IMR-90 (cell line): Measurements from ENCODE around the gene C3orf52. TPM values are rescaled to one million over a fixed set of nuclear protein-coding genes. Genes with fewer than 3 reads are reported as not detected.

Experiments used
- ATAC-seq: fragments of 200-7000 bp; cut with Tn5 transposase; 2 replicates; pipeline ENCODE4 v1.9.1; 2020; ENCODE audit warnings: low read depth, mild to moderate bottlenecking, moderate library complexity
- BruUV-seq: library from RNA; stranded (reverse); fragments of 400-500 nt; replicated peaks from 2 replicates; lab custom pipeline; 2021; lab: Mats Ljungman, UMichigan
- CTCF ChIA-PET: fragments of 300-600 bp; formaldehyde crosslinking; extraction: SDS; loops from one replicate; lab custom pipeline; 2021; ENCODE audit warnings: antibody characterized with exemption; lab: Yijun Ruan, JAX
- POLR2A ChIA-PET: fragments of 300-600 bp; sonication (Branson Sonifier 250); formaldehyde crosslinking; loops from one replicate; lab custom pipeline; 2022; ENCODE audit warnings: antibody characterized with exemption; ENCODE audit not compliant: unreplicated experiment; lab: Charles Lee
- DNase-seq: peaks from one replicate; pipeline ENCODE4 v3.0.0; 2013
- H2AFZ ChIP-seq: replicated peaks from 2 replicates; pipeline ENCODE3; 2013; ENCODE audit warnings: low read length, mild to moderate bottlenecking; ENCODE audit not compliant: poor library complexity
- H2AK5ac ChIP-seq: 2 replicates; pipeline ENCODE4 v1.6.1; 2013; ENCODE audit warnings: low read depth, low read length, inconsistent platforms
- H2AK9ac ChIP-seq: replicated peaks from 2 replicates; pipeline ENCODE3; 2013; ENCODE audit warnings: mild to moderate bottlenecking, low read depth, low read length, moderate library complexity; ENCODE audit not compliant: poor library complexity
- H2BK120ac ChIP-seq: 2 replicates; pipeline ENCODE4 v1.6.1; 2013; ENCODE audit warnings: low read depth, low read length, inconsistent platforms
- H2BK15ac ChIP-seq: 3 replicates; pipeline ENCODE4 v1.6.1; 2013; ENCODE audit warnings: low read depth, low read length, inconsistent platforms
- H2BK20ac ChIP-seq: 2 replicates; pipeline ENCODE4 v1.6.1; 2013; ENCODE audit warnings: low read depth, mild to moderate bottlenecking, inconsistent platforms, low read length, moderate library complexity
- H2BK5ac ChIP-seq: 2 replicates; pipeline ENCODE4 v1.6.1; 2013; ENCODE audit warnings: mild to moderate bottlenecking, low read depth, low read length, inconsistent platforms; ENCODE audit not compliant: poor library complexity, severe bottlenecking
- H3K14ac ChIP-seq: replicated peaks from 2 replicates; pipeline ENCODE4 v1.6.1; 2013; ENCODE audit warnings: low read depth, low read length, inconsistent platforms
- H3K18ac ChIP-seq: 2 replicates; pipeline ENCODE4 v1.6.1; 2013; ENCODE audit warnings: low read depth, low read length, control low read depth
- H3K23ac ChIP-seq: 2 replicates; pipeline ENCODE4 v1.6.1; 2013; ENCODE audit warnings: low read depth, low read length, inconsistent platforms
- H3K27ac ChIP-seq: 2 replicates; pipeline ENCODE4 v1.5.1; 2013; ENCODE audit warnings: mild to moderate bottlenecking, control low read depth, low read length; ENCODE audit not compliant: insufficient read depth
- H3K27me3 ChIP-seq: 2 replicates; pipeline ENCODE4 v1.6.1; 2013; ENCODE audit warnings: low read length; ENCODE audit not compliant: control insufficient read depth, insufficient read depth
- H3K36me3 ChIP-seq: 2 replicates; pipeline ENCODE4 v1.6.1; 2013; ENCODE audit warnings: low read length, mixed read lengths; ENCODE audit not compliant: control insufficient read depth, insufficient read depth
- H3K4ac ChIP-seq: 2 replicates; pipeline ENCODE4 v1.6.1; 2013; ENCODE audit warnings: low read depth, low read length, inconsistent platforms
- H3K4me1 ChIP-seq: 2 replicates; pipeline ENCODE4 v1.6.1; 2013; ENCODE audit warnings: low read length, mixed read lengths; ENCODE audit not compliant: control insufficient read depth, insufficient read depth
- H3K4me2 ChIP-seq: 2 replicates; pipeline ENCODE4 v1.6.1; 2013; ENCODE audit warnings: low read depth, mild to moderate bottlenecking, control low read depth, low read length, moderate library complexity
- H3K4me3 ChIP-seq: 2 replicates; pipeline ENCODE4 v1.5.1; 2013; ENCODE audit warnings: low read depth, mild to moderate bottlenecking, control low read depth, low read length, moderate library complexity; ENCODE audit not compliant: insufficient read depth
- H3K56ac ChIP-seq: 2 replicates; pipeline ENCODE4 v1.6.1; 2013; ENCODE audit warnings: low read length, inconsistent platforms; ENCODE audit not compliant: insufficient read depth; ENCODE audit errors: extremely low read depth
- H3K79me1 ChIP-seq, 2 experiments: 2 replicates each; pipeline ENCODE4 v1.6.1; 2013; ENCODE audit warnings: low read length in 2 of 2, inconsistent platforms in 1 of 2, low read depth in 1 of 2
- H3K9ac ChIP-seq: 2 replicates; pipeline ENCODE4 v1.6.1; 2013; ENCODE audit warnings: low read depth, low read length, control low read depth
- H3K9me1 ChIP-seq: 2 replicates; pipeline ENCODE4 v1.6.1; 2013; ENCODE audit warnings: low read length, inconsistent platforms; ENCODE audit not compliant: insufficient read depth
- H3K9me3 ChIP-seq: 2 replicates; pipeline ENCODE4 v1.6.1; 2013; ENCODE audit warnings: low read length; ENCODE audit not compliant: control insufficient read depth, insufficient read depth
- H4K20me1 ChIP-seq: 2 replicates; pipeline ENCODE4 v1.6.1; 2013; ENCODE audit warnings: low read length, inconsistent platforms; ENCODE audit not compliant: insufficient read depth
- H4K5ac ChIP-seq: 2 replicates; pipeline ENCODE4 v1.6.1; 2013; ENCODE audit warnings: mild to moderate bottlenecking, low read depth, low read length, control low read depth
- H4K8ac ChIP-seq, 2 experiments: 2 replicates each; pipeline ENCODE4 v1.6.1; 2013; ENCODE audit warnings: low read depth in 2 of 2, low read length in 2 of 2, control low read depth in 1 of 2, inconsistent platforms in 1 of 2
- H4K91ac ChIP-seq: 2 replicates; pipeline ENCODE4 v1.6.1; 2013; ENCODE audit warnings: low read depth, low read length, inconsistent platforms; ENCODE audit not compliant: insufficient read depth
- WGBS, 2 experiments: methylation state at CpG; one replicate each; pipeline versions ENCODE4 v1.1.5 to v1.1.7; 2013; ENCODE audit warnings: missing lambda C conversion rate in 2 of 2; ENCODE audit not compliant: insufficient read length in 1 of 2; ENCODE audit errors: extremely low coverage in 2 of 2; 5-methylcytosine and 5-hydroxymethylcytosine counted together
- dilution Hi-C: fragments of 300-500 bp; cut with HindIII; formaldehyde crosslinking; loops from one replicate; pipeline ENCODE4 v1.14.3; 2018; ENCODE audit warnings: low sequenced_read_pairs; ENCODE audit not compliant: unreplicated experiment
- in situ Hi-C: fragments of 300-500 bp; cut with MboI; formaldehyde crosslinking; loops from 3 replicates; pipeline ENCODE4 v1.14.3; 2019; ENCODE audit warnings: low sequenced_read_pairs, inconsistent platforms, mixed read lengths
- intact Hi-C: fragments of 100-400 bp; cut with micrococcal nuclease; formaldehyde crosslinking; loops from 2 replicates; pipeline ENCODE4 v1.10.0; 2022
- polyA plus RNA-seq, 3 experiments: library from polyadenylated mRNA; depleted of rRNA; stranded (reverse); fragments of >200 nt; gene quantifications; 2 replicates each; pipeline ENCODE4 v1.2.3, GENCODE V29; 2012; ENCODE audit warnings: low replicate concordance in 1 of 3
- total RNA-seq: library from RNA; depleted of rRNA; stranded (reverse); fragments of >200 nt; gene quantifications from 2 replicates; pipeline ENCODE4 v1.2.3, GENCODE V29; 2012
- TF ChIP-seq, protein P1 (sequence below): fragments of 150-350 bp; IDR thresholded peaks from 2 replicates; pipeline ENCODE4 v1.6.1; 2016; ENCODE audit warnings: low read depth, mild to moderate bottlenecking, low read length, moderate library complexity, borderline replicate concordance

Gene C3orf52
- total and polyA plus RNA-seq, 2 of the 4 experiments (the other 2 are of a cell fraction) = 7.5 to 12.5 TPM

DNA sequence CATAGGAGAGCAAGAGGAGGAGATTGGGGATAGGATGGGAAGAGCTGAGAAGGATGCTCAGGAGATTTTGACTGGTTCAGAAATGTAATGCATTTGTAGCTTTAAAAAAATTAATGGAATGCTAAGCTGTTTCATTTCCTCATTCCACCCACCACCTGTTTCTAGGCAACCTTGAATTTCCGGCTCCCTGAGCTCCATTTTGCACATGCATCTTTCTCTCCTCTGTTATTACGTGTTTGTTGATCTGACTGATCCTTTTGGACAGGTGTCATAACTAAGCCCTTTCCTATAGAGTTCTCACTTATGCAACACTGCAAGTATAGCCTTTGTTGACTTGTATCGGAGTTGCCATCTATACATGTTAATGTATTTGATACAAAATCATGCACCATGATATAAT lies 47.3 kb upstream of the C3orf52 start:
- in situ Hi-C loops = no loop called here
- CTCF ChIA-PET = interaction anchor here (0.7 to 1.1 kb wide), 3 partner anchors 25 to 144 kb away, joined by 3 to 4 read pairs (median 4); no protein-coding TSS in a partner anchor

More for the DNA sequence above, 47.3 kb upstream of the C3orf52 start:
- Histone ChIP-seq H3K4ac (no peak overlapping the region), H3K27me3 (no peaks in the 10 kb centered on the region), H4K20me1 (no peaks in the 10 kb centered on the region), H2BK120ac (no peak overlapping the region), H4K5ac (no peak overlapping the region), H3K23ac (no peak overlapping the region), H2AK9ac (no peak overlapping the region), H3K4me3 (no peak overlapping the region), H3K9me3 (no peaks in the 10 kb centered on the region), H2BK15ac (no peak overlapping the region), H3K18ac (no peak overlapping the region), H3K27ac (no peak overlapping the region), H3K9me1 (no peaks in the 10 kb centered on the region), H4K91ac (no peak overlapping the region), H2BK20ac (no peak overlapping the region), H3K36me3 (no peaks in the 10 kb centered on the region), H2AFZ (peak overlapping the region; percentile 55), H4K8ac (no peak overlapping the region), H3K14ac (no peak overlapping the region), H3K4me2 (no peak overlapping the region), H3K9ac (no peak overlapping the region), H3K79me1 (no peaks in the 10 kb centered on the region), H2AK5ac (no peak overlapping the region), H2BK5ac (no peak overlapping the region), H3K56ac (no peak overlapping the region), H3K4me1 (peaks cover 1% of the 10 kb centered on the region; the same call in 1 of the 2 replicates)
- TF ChIP-seq, protein P1, sequence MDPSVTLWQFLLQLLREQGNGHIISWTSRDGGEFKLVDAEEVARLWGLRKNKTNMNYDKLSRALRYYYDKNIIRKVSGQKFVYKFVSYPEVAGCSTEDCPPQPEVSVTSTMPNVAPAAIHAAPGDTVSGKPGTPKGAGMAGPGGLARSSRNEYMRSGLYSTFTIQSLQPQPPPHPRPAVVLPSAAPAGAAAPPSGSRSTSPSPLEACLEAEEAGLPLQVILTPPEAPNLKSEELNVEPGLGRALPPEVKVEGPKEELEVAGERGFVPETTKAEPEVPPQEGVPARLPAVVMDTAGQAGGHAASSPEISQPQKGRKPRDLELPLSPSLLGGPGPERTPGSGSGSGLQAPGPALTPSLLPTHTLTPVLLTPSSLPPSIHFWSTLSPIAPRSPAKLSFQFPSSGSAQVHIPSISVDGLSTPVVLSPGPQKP = no peak
- WGBS, 2 experiments = 67% methylated on average over 2 of the region's 3 CpGs; no CpG with 5 or more reads in 1 of the 2 experiments
- ATAC-seq = no peak
- DNase-seq = peak; percentile 22
- POLR2A ChIA-PET = interaction anchor here (0.6 kb wide), 1 partner anchor 330 kb away, joined by 3 read pairs; no protein-coding TSS in a partner anchor
- no TSS peak for BruUV-seq
- dilution Hi-C loops = no loop called here
- intact Hi-C loops = no loop called here
